Stimulated activated CD8-positive, alpha-beta memory T cell treated with anti-CD3 and anti-CD28 coated beads, Interleukin-7, amount 100 ng/mL, for 24 hours (primary cell): ENCODE results near the gene RNASEH2B.

Source experiments
- DNase-seq: peaks from one replicate; pipeline ENCODE4 v3.0.0-alpha.2; 2020; ENCODE audit warnings: low read depth

The RNASEH2B gene

GRCh38 chr13:50998326-50998725 is 88.7 kb downstream of the RNASEH2B start:
- DNase-seq, result no peak

- no peak for DNase-seq
Measured at GRCh38 chr13:50999641-51000040, 90.0 kb downstream of the RNASEH2B start.

GRCh38 chr13:51000061-51000460 is 90.5 kb downstream of the RNASEH2B start:
- no peak for DNase-seq

- no peak for DNase-seq
Measured at GRCh38 chr13:51000571-51001260, 91.1 kb downstream of the RNASEH2B start.

- DNase-seq, result no peak
Measured at GRCh38 chr13:51001335-51001734, 91.7 kb downstream of the RNASEH2B start.

- DNase-seq, result no peak
Measured at GRCh38 chr13:51002736-51003135, 93.1 kb downstream of the RNASEH2B start.

- no peak for DNase-seq
Measured at GRCh38 chr13:51003642-51004041, 94.1 kb downstream of the RNASEH2B start.

DNA sequence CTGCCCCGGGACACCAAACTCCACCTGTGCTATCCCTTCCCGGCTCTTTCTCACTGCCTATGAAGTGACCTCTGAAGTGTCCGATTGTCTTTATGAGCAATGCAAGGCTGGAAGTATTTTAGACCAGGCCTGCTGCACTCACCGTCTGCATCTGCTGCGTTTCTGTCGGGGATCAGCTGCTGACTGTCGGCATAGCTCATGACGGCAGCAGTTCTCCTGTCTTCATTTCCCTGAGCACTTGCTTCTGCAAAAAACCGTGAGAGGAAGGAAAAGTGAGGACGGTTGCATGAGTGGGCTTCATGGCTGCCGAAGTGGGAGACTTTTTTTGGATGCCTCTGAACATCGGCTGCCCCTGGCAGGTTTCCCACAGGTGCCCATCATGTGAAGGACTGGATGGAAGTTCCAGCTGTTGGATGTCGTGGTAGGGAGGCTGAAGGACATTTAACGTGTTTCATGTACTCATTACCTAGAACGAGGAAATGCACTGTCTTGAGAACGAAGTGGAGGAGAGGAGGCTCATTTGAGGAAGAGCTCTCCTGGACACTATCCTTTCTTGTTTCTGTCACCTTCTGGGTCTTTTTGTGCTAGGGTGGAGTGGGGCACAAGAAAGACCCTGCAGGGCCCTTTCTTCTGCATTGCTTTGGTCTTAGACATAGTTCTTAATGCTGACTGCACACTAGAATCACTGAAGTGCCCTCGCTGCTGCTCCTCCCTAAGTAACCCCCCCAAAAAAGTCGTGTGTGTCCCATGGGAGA is 94.7 kb downstream of the RNASEH2B start:
- no peak for DNase-seq

GRCh38 chr13:51004918-51005460 is 95.4 kb downstream of the RNASEH2B start:
- no peak for DNase-seq

DNA sequence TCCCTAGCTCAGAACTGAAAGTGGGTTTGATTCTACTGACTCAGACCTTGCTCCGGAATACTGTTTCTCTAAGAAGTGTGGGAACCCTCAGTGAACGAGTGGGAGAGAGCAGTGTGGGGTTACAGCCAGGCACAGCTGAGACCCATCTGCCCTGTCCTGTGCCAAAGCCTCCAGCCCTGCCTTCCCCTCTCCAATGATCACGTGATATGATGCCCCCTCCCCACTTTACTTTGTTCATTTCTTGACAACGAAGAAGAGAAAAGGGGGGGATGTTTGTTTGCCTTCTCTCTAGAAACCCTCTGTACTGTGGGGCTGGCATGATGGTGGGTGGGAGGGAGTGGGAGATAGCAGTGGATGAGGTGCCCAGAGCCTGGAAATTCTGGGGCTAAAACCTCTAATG is 96.0 kb downstream of the RNASEH2B start:
- DNase-seq, result no peak
